OCI-LY7 (cell line): ENCODE measurements around the gene NCKAP1. TPM values are rescaled to one million over a fixed set of nuclear protein-coding genes. Genes with fewer than 3 reads are reported as not detected.

Experiments
- BruUV-seq: library from RNA; stranded (reverse); fragments of 400-500 nt; replicated peaks from 2 replicates; lab custom pipeline; 2021; lab: Mats Ljungman, UMichigan
- CTCF ChIA-PET: fragments of 300-600 bp; sonication (Branson Sonifier 250); formaldehyde crosslinking; loops from one replicate; lab custom pipeline; 2022; ENCODE audit warnings: antibody characterized with exemption; ENCODE audit not compliant: unreplicated experiment; lab: Charles Lee
- POLR2A ChIA-PET: fragments of 300-600 bp; sonication (Branson Sonifier 250); formaldehyde crosslinking; loops from one replicate; lab custom pipeline; 2022; ENCODE audit warnings: antibody characterized with exemption; lab: Charles Lee
- DNase-seq: peaks from one replicate; pipeline ENCODE4 v3.0.0-alpha.2; 2015; ENCODE audit warnings: low spot score
- H2AFZ ChIP-seq: fragments of 200-600 bp; sonication (generic), shearing (Covaris generic); 2 replicates; pipeline ENCODE4 v1.6.1; 2014; ENCODE audit warnings: mild to moderate bottlenecking, antibody characterized with exemption, low read length, moderate library complexity
- H3K27ac ChIP-seq: fragments of 200-600 bp; sonication (generic); 2 replicates; pipeline ENCODE4 v1.5.1; 2014; ENCODE audit warnings: mixed run types, low read depth, mild to moderate bottlenecking, moderate library complexity, low read length, inconsistent platforms; ENCODE audit not compliant: poor library complexity, severe bottlenecking
- H3K36me3 ChIP-seq: fragments of 200-600 bp; sonication (generic); 2 replicates; pipeline ENCODE4 v1.6.1; 2014; ENCODE audit warnings: mild to moderate bottlenecking, antibody characterized with exemption, low read length, moderate library complexity, mixed read lengths; ENCODE audit not compliant: insufficient read depth
- H3K4me1 ChIP-seq: fragments of 200-600 bp; sonication (generic); 2 replicates; pipeline ENCODE4 v1.5.1; 2014; ENCODE audit warnings: mild to moderate bottlenecking, low read length; ENCODE audit not compliant: insufficient read depth, poor library complexity, severe bottlenecking
- H3K4me2 ChIP-seq: fragments of 200-600 bp; sonication (generic); 2 replicates; pipeline ENCODE4 v1.6.1; 2014; ENCODE audit warnings: mild to moderate bottlenecking, low read length
- H3K4me3 ChIP-seq: fragments of 200-600 bp; sonication (generic); 2 replicates; pipeline ENCODE4 v1.5.1; 2014; ENCODE audit warnings: mild to moderate bottlenecking, low read depth, low read length; ENCODE audit not compliant: poor library complexity, severe bottlenecking
- H3K79me2 ChIP-seq: fragments of 200-600 bp; sonication (generic); 2 replicates; pipeline ENCODE4 v1.6.1; 2016; ENCODE audit warnings: low read depth, mild to moderate bottlenecking, low read length, moderate library complexity, mixed read lengths; ENCODE audit not compliant: insufficient read depth
- H3K9me2 ChIP-seq: fragments of 200-600 bp; sonication (generic); 2 replicates; pipeline ENCODE4 v1.6.1; 2016; ENCODE audit warnings: mild to moderate bottlenecking, low read length, mixed read lengths; ENCODE audit not compliant: insufficient read depth
- H3K9me3 ChIP-seq: fragments of 200-600 bp; sonication (generic); 2 replicates; pipeline ENCODE4 v1.6.1; 2014; ENCODE audit warnings: mild to moderate bottlenecking, mixed run types, low read length, mixed read lengths
- H4K20me1 ChIP-seq: fragments of 200-600 bp; sonication (generic); 2 replicates; pipeline ENCODE4 v1.6.1; 2014; ENCODE audit warnings: mild to moderate bottlenecking, antibody characterized with exemption, low read length, moderate library complexity, mixed read lengths; ENCODE audit not compliant: insufficient read depth
- EZH2phosphoT487 ChIP-seq: fragments of 200-600 bp; sonication (generic); IDR thresholded peaks from 2 replicates; pipeline ENCODE4 v1.6.1; 2018; ENCODE audit warnings: low read depth, borderline replicate concordance, mild to moderate bottlenecking, mixed run types, antibody characterized with exemption, low read length, moderate library complexity, mixed read lengths
- intact Hi-C: fragments of 100-400 bp; cut with micrococcal nuclease; formaldehyde crosslinking; loops from one replicate; pipeline ENCODE4 v1.10.0; 2022; ENCODE audit not compliant: unreplicated experiment
- total RNA-seq, 2 experiments: library from RNA; depleted of rRNA in 1 of 2; stranded (reverse); fragments of >200 nt in 1 of 2; shearing (Covaris generic) in 1 of 2; gene quantifications; 2 replicates each; pipeline ENCODE4 v1.2.3, GENCODE V29; 2014 to 2022
- TF ChIP-seq, protein P1 (sequence below): fragments of 200-600 bp; sonication (generic); conservative IDR thresholded peaks from 2 replicates; pipeline ENCODE4 v1.5.1; 2014; ENCODE audit warnings: mild to moderate bottlenecking, antibody characterized with exemption, low read length, moderate library complexity, mixed read lengths

NCKAP1 gene
- total RNA-seq, 2 experiments from 2014 or later: 0.06 to 0.55 TPM

DNA sequence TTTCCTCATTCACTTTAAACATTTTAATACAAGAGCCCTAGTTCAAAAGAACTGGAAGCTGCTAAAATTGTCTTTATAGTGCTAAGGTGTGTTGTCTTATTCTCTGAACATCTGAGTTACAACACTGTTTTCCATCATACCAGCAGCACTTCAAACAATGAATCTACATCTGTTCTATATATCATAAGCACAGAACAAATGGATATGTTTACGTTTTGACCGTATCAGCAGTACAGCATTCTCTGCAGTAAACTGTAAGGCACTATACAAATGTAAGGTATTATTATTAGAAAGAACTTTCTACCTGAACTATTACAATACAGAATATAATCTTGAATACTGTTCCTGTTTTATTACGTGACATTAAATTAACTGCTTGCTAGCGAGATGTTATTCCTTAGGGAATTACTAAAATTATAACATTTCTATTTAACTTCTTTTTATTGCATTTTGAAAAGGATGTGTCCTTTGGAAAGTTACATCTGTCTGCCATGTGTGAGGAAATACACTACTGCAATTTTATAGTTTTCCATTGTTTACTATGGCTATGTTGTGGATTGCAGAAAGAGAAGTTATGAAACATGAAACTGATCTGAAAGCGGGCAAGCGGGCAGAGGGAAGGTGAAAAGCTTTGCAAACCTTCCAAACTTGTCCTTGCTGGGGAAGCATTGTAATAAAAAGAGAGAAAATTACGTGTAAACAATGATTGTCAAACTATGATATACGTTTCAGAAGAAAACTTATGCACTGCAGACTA is 13.7 kb downstream of the NCKAP1 start:
- BruUV-seq: no TSS peak
- H3K4me1 ChIP-seq: no peaks in the 10 kb centered on the region
- H3K79me2 ChIP-seq: no peaks in the 10 kb centered on the region
- no peak for TF ChIP-seq EZH2phosphoT487
- TF ChIP-seq, protein P1, sequence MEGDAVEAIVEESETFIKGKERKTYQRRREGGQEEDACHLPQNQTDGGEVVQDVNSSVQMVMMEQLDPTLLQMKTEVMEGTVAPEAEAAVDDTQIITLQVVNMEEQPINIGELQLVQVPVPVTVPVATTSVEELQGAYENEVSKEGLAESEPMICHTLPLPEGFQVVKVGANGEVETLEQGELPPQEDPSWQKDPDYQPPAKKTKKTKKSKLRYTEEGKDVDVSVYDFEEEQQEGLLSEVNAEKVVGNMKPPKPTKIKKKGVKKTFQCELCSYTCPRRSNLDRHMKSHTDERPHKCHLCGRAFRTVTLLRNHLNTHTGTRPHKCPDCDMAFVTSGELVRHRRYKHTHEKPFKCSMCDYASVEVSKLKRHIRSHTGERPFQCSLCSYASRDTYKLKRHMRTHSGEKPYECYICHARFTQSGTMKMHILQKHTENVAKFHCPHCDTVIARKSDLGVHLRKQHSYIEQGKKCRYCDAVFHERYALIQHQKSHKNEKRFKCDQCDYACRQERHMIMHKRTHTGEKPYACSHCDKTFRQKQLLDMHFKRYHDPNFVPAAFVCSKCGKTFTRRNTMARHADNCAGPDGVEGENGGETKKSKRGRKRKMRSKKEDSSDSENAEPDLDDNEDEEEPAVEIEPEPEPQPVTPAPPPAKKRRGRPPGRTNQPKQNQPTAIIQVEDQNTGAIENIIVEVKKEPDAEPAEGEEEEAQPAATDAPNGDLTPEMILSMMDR: no peak
- no peaks in the 10 kb centered on the region for H3K9me2 ChIP-seq
- H3K9me3 ChIP-seq: no peaks in the 10 kb centered on the region
- CTCF ChIA-PET: no interaction called here
- POLR2A ChIA-PET: interaction anchor here (0.6 to 1.0 kb wide), 3 partner anchors 9 to 825 kb away, joined by 3 to 4 read pairs (median 3); no protein-coding TSS in a partner anchor
- intact Hi-C loops: no loop called here
- H3K4me2 ChIP-seq: no peak overlapping the region
- H3K36me3 ChIP-seq: no peaks in the 10 kb centered on the region
- H3K27ac ChIP-seq: no peak overlapping the region
- DNase-seq: no peak
- H4K20me1 ChIP-seq: no peaks in the 10 kb centered on the region; the same call in 1 of the 2 replicates
- no peak overlapping the region for H3K4me3 ChIP-seq
- no peak overlapping the region for H2AFZ ChIP-seq

DNA sequence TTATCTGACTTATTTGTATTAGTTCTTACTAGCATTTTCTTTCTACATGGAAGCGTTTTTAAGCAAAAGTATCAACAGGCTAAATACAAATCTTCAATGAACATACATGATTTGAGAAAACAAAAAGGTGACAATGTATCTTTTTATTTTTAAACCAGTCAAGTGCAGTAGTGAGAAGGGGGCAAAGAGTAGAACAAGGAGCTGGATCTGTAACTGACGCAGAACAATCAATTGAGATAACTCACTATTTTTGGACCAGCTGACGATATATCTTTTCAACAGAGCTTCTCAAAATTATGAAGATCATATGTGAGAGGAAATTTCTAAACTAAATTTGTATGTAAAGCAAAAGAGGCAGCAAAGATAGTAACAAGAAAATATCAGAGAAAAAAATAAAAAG is 15.5 kb downstream of the NCKAP1 start:
- Histone ChIP-seq H3K4me1 (no peaks in the 10 kb centered on the region), H3K4me3 (no peak overlapping the region), H3K4me2 (no peak overlapping the region), H4K20me1 (no peaks in the 10 kb centered on the region; the same call in 1 of the 2 replicates), H3K36me3 (no peaks in the 10 kb centered on the region), H3K79me2 (no peaks in the 10 kb centered on the region), H3K9me2 (no peaks in the 10 kb centered on the region), H3K27ac (no peak overlapping the region), H2AFZ (no peak overlapping the region), H3K9me3 (no peaks in the 10 kb centered on the region)
- POLR2A ChIA-PET: interaction anchor here (0.5 to 1.2 kb wide), 5 partner anchors 41 to 121 kb away, joined by 3 to 4 read pairs (median 3); no protein-coding TSS in a partner anchor
- intact Hi-C loops: no loop called here
- CTCF ChIA-PET: no interaction called here
- no peak for DNase-seq
- TF ChIP-seq, protein P1: no peak
- no peak for TF ChIP-seq EZH2phosphoT487
- no TSS peak for BruUV-seq

DNA sequence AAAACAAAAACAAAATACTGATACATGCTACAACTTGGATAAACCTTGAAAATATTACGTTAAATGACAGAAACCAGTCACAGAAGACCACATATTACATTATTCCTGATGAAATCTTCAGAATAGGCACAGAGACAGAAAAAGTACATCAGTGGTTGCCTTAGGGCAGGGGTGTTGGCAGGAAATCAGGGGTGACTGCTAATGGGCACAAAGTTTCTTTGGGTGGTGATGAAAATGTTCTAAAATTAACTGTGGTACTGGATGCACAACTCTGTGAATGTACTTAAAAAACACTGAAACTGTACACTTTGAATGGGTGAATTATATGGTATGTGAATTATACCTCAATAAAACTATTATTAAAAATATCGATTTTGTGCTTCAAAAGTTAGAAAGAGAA is 16.6 kb downstream of the NCKAP1 start:
- no peak overlapping the region for H3K4me3 ChIP-seq
- no peak overlapping the region for H3K27ac ChIP-seq
- no peak overlapping the region for H2AFZ ChIP-seq
- no peak for TF ChIP-seq EZH2phosphoT487
- TF ChIP-seq, protein P1: no peak
- ChIA-PET CTCF (no interaction called here), POLR2A (no interaction called here)
- intact Hi-C loops: no loop called here
- H3K9me2 ChIP-seq: no peaks in the 10 kb centered on the region
- H3K9me3 ChIP-seq: no peaks in the 10 kb centered on the region
- no peak for DNase-seq
- H3K79me2 ChIP-seq: no peaks in the 10 kb centered on the region
- H3K4me2 ChIP-seq: no peak overlapping the region
- no peaks in the 10 kb centered on the region; the same call in 1 of the 2 replicates for H4K20me1 ChIP-seq
- H3K4me1 ChIP-seq: no peaks in the 10 kb centered on the region
- BruUV-seq: no TSS peak
- no peaks in the 10 kb centered on the region for H3K36me3 ChIP-seq
